Thoracic aorta (tissue), 2 donors: ENCODE results near the gene PLAGL2. TPM values are rescaled to one million over a fixed set of nuclear protein-coding genes. Genes with fewer than 3 reads are reported as not detected.
"Not testable (repeated sequence)": the region's sequence is repeated elsewhere in the genome, so short reads cannot be mapped to it uniquely, and the experiment has no call there.

Source experiments
- ATAC-seq: fragments of 150-250 bp; one replicate; pipeline ENCODE4 v1.8.0; 2017; ENCODE audit warnings: low read depth; ENCODE audit not compliant: insufficient number of reproducible peaks, low FRiP score
- DNase-seq: peaks from one replicate; pipeline ENCODE4 v3.0.0-alpha.2; 2020; ENCODE audit warnings: low spot score
- H3K27ac ChIP-seq, 2 donors: fragments of 200-600 bp; sonication (generic); 1 replicate in 1 of 2; 2 replicates in 1 of 2; pipeline ENCODE4 v1.5.1; 2016; ENCODE audit warnings: mild to moderate bottlenecking in 2 of 2, moderate library complexity in 2 of 2
- H3K27me3 ChIP-seq: fragments of 200-600 bp; sonication (generic); replicated peaks from 2 replicates; pipeline ENCODE4 v1.6.0; 2016; ENCODE audit warnings: mild to moderate bottlenecking; ENCODE audit not compliant: insufficient read depth
- H3K36me3 ChIP-seq: fragments of 200-600 bp; sonication (generic); one replicate; pipeline ENCODE4 v1.5.1; 2016
- H3K4me1 ChIP-seq, 2 donors: fragments of 200-600 bp; sonication (generic); 1 replicate in 1 of 2; 2 replicates in 1 of 2; pipeline versions ENCODE4 v1.5.1 to v1.6.0; 2016; ENCODE audit warnings: low read depth in 2 of 2, mild to moderate bottlenecking in 1 of 2; ENCODE audit not compliant: control insufficient read depth in 1 of 2
- H3K4me3 ChIP-seq: fragments of 200-600 bp; sonication (generic); 2 replicates; pipeline ENCODE4 v1.5.1; 2016; ENCODE audit warnings: mild to moderate bottlenecking
- H3K9me3 ChIP-seq: fragments of 200-600 bp; sonication (generic); 2 replicates; pipeline ENCODE4 v1.5.1; 2016
- CTCF ChIP-seq: fragments of 200-600 bp; sonication (generic); IDR thresholded peaks from one replicate; pipeline ENCODE4 v1.5.1; 2019; ENCODE audit warnings: antibody characterized with exemption
- total RNA-seq, 2 donors: library from RNA; depleted of rRNA; stranded (reverse); fragments of >200 nt; gene quantifications; one replicate each; pipeline versions ENCODE4 v1.1.0 to v1.2.3, GENCODE V29; 2016

The PLAGL2 gene
- total RNA-seq, 2 donors from 2014 or later, result 3.8 to 7.5 TPM

GRCh38 chr20:32179515-32179914 is 28.0 kb downstream of the PLAGL2 start:
- ATAC-seq (no peak), DNase-seq (no peak)
- Histone ChIP-seq H3K27me3 (no peaks in the 10 kb centered on the region), H3K4me3 (no peak overlapping the region), H3K9me3 (no peaks in the 10 kb centered on the region), H3K4me1 (no peaks in the 10 kb centered on the region), H3K27ac (no peak overlapping the region), H3K36me3 (no peaks in the 10 kb centered on the region)
- TF ChIP-seq CTCF, result no peak

GRCh38 chr20:32177696-32178095 is 29.8 kb downstream of the PLAGL2 start:
- H3K9me3 ChIP-seq, DNase-seq, H3K4me1 ChIP-seq, H3K27me3 ChIP-seq, H3K36me3 ChIP-seq, ATAC-seq, H3K27ac ChIP-seq, H3K4me3 ChIP-seq: not testable (repeated sequence)

- Histone ChIP-seq H3K27ac (no peak overlapping the region), H3K27me3 (no peaks in the 10 kb centered on the region), H3K4me1 (no peaks in the 10 kb centered on the region), H3K36me3 (peaks cover 32% of the 10 kb centered on the region), H3K4me3 (no peak overlapping the region), H3K9me3 (no peaks in the 10 kb centered on the region)
- no peak for DNase-seq
- no peak for ATAC-seq
- no peak for TF ChIP-seq CTCF
Observed at GRCh38 chr20:32168184-32168910, 39.2 kb downstream of the PLAGL2 start.

- DNase-seq, result no peak
- Histone ChIP-seq H3K36me3 (peaks cover 36% of the 10 kb centered on the region), H3K4me1 (no peaks in the 10 kb centered on the region), H3K27me3 (no peaks in the 10 kb centered on the region), H3K27ac (no peak overlapping the region), H3K4me3 (no peak overlapping the region), H3K9me3 (no peaks in the 10 kb centered on the region)
- no peak for ATAC-seq
- TF ChIP-seq CTCF, result no peak
Observed at GRCh38 chr20:32167552-32167951, 40.0 kb downstream of the PLAGL2 start.

- no peak for DNase-seq
- Histone ChIP-seq H3K4me1 (no peaks in the 10 kb centered on the region), H3K9me3 (no peaks in the 10 kb centered on the region), H3K27me3 (no peaks in the 10 kb centered on the region), H3K36me3 (peaks cover 50% of the 10 kb centered on the region), H3K27ac (no peak overlapping the region), H3K4me3 (no peak overlapping the region)
- no peak for ATAC-seq
- TF ChIP-seq CTCF, result no peak
Observed at GRCh38 chr20:32165836-32166545, 41.6 kb downstream of the PLAGL2 start.
